Fibroblast of mammary gland (primary cell): ENCODE results near the gene EHBP1.

ENCODE experiments used
- DNase-seq: peaks from one replicate; pipeline ENCODE4 v3.0.0-alpha.2; 2010; ENCODE audit warnings: low read depth
- H3K4me3 ChIP-seq: 2 replicates; pipeline ENCODE4 v1.5.1; 2011; ENCODE audit warnings: low read depth, mild to moderate bottlenecking, low read length, moderate library complexity; ENCODE audit not compliant: control insufficient read depth
- TF ChIP-seq, protein P1 (sequence below): conservative IDR thresholded peaks from 2 replicates; pipeline ENCODE4 v1.5.1; 2011; ENCODE audit warnings: low read depth, low read length, inconsistent platforms; ENCODE audit not compliant: control insufficient read depth, insufficient read depth

The EHBP1 gene

DNA sequence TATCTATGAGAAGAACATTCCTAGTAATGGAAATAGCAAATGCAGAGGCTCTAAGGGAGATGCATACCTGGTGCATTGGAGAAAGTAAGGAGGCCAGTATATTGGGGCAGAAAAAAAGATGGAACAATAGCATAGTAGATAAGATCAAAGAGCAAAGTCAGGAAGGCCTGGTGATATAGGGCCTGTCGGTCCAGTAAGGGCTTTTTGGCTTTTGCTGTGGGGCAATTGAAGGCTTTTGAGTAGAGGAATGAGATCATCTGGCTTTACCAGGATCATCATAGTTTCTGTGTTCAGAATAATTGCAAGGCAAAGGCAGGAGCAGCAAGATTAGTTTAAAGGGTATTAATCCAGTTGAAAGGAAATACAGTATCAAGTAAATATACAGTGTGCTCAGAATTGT lies 111.8 kb downstream of the EHBP1 start:
- H3K4me3 ChIP-seq = no peak overlapping the region

GRCh38 chr2:62817995-62818713 lies 112.6 kb downstream of the EHBP1 start:
- TF ChIP-seq, protein P1, sequence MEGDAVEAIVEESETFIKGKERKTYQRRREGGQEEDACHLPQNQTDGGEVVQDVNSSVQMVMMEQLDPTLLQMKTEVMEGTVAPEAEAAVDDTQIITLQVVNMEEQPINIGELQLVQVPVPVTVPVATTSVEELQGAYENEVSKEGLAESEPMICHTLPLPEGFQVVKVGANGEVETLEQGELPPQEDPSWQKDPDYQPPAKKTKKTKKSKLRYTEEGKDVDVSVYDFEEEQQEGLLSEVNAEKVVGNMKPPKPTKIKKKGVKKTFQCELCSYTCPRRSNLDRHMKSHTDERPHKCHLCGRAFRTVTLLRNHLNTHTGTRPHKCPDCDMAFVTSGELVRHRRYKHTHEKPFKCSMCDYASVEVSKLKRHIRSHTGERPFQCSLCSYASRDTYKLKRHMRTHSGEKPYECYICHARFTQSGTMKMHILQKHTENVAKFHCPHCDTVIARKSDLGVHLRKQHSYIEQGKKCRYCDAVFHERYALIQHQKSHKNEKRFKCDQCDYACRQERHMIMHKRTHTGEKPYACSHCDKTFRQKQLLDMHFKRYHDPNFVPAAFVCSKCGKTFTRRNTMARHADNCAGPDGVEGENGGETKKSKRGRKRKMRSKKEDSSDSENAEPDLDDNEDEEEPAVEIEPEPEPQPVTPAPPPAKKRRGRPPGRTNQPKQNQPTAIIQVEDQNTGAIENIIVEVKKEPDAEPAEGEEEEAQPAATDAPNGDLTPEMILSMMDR = no peak
- H3K4me3 ChIP-seq = no peak overlapping the region
- DNase-seq = peak; percentile 73

More for the DNA sequence above, 111.8 kb downstream of the EHBP1 start:
- TF ChIP-seq, protein P1 = no peak
- peak; percentile 16 for DNase-seq

DNA sequence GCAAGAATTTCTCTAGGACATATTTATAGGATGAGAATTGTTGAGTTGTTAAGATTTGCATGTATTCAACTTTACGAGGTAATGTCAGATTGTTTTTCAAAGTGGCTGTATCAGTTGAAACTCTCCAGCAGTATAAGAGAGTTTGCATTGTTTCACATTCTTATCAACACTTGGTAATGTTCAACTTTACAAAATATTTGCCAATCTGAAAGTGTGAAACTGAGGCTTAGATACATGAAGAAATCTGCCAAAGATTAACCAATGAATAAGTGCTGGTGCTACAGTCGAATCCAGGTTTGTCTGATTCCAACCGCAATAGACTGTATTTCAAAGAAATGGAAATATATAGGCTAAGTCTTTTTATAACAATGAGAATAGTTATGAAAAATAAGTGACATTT lies 117.0 kb downstream of the EHBP1 start:
- no peak for DNase-seq
- TF ChIP-seq, protein P1 = no peak
- no peak overlapping the region for H3K4me3 ChIP-seq

- TF ChIP-seq, protein P1 = no peak
- no peak overlapping the region for H3K4me3 ChIP-seq
- no peak for DNase-seq
Measured at GRCh38 chr2:62824388-62824787, 118.9 kb downstream of the EHBP1 start.

GRCh38 chr2:62826141-62826540 lies 120.6 kb downstream of the EHBP1 start:
- H3K4me3 ChIP-seq = no peak overlapping the region
- DNase-seq = no peak
- TF ChIP-seq, protein P1 = no peak

DNA sequence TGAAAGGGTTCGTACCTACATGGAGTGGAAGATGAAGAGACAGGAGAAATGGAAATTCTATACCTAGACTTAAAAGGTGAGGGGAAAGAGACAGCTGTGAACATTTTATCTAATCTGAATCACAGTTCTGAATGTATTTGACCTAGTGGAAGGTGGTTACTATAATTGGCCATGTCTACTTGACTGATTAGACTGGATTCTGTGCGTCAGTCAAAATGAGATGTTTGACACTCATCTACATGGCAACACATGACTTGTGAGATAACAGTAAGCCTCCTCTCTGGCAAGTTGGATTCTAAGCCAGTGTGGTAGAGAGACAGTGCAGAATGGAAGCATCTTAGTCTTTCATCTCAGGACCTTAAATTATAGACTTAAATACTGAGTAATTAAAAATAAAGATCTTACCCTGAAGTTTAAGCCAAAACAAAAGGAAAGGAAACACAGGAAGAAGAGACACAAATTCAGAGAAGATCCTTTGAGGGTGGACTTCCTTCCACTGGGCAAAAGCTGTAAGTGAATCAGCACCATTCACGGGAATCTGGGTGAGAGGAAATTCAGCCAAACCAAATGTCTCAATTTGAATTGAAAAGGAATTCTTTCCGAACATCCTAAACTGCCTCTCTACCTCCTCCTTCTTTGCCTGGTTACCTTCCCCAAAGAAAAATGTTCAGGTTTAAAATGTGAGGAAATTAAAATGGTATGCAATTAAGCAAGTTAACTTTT lies 121.6 kb downstream of the EHBP1 start:
- DNase-seq = no peak
- TF ChIP-seq, protein P1 = no peak
- no peak overlapping the region for H3K4me3 ChIP-seq

- DNase-seq = no peak
- H3K4me3 ChIP-seq = no peak overlapping the region
- TF ChIP-seq, protein P1 = no peak
Measured at GRCh38 chr2:62831729-62832128, 126.2 kb downstream of the EHBP1 start.
